CD4-positive, alpha-beta T cell (primary cell): Measurements from ENCODE around the gene KCNK4. TPM values are rescaled to one million over a fixed set of nuclear protein-coding genes. Genes with fewer than 3 reads are reported as not detected.
A peak's percentile ranks its signal among the peaks of the same experiment; 100 is the strongest.

Experiments
- ATAC-seq: fragments of 200-7000 bp; cut with Tn5 transposase; one replicate; pipeline ENCODE4 v1.10.0; 2022; ENCODE audit warnings: mild to moderate bottlenecking; ENCODE audit not compliant: poor library complexity
- CTCF ChIA-PET: fragments of 350-600 bp; sonication (Branson Sonifier 250); formaldehyde crosslinking; loops from one replicate; lab custom pipeline; 2021; ENCODE audit warnings: antibody characterized with exemption, inconsistent platforms; lab: Charles Lee
- POLR2A ChIA-PET: fragments of 350-600 bp; sonication (Branson Sonifier 250); formaldehyde crosslinking; loops from one replicate; lab custom pipeline; 2021; ENCODE audit warnings: antibody characterized with exemption, inconsistent platforms; lab: Charles Lee
- DNase-seq, 14 experiments: peaks; one replicate each; pipeline ENCODE4 v3.0.0-alpha.2; 2013 to 2020; ENCODE audit warnings: mixed read lengths in 2 of 14
- H3K27ac ChIP-seq, 2 donors: one replicate each; pipeline versions ENCODE4 v1.5.1 to v1.7.0; 2013; ENCODE audit warnings: low read length in 2 of 2, low read depth in 1 of 2, mild to moderate bottlenecking in 1 of 2
- H3K27me3 ChIP-seq, 2 experiments: 1 replicate in 1 of 2; 2 replicates in 1 of 2; pipeline versions ENCODE4 v1.6.1 to v1.7.0; 2013; ENCODE audit warnings: low read length in 2 of 2, control low read depth in 1 of 2, mild to moderate bottlenecking in 1 of 2, moderate library complexity in 1 of 2; ENCODE audit not compliant: insufficient read depth in 2 of 2, control insufficient read depth in 1 of 2
- H3K36me3 ChIP-seq: one replicate; pipeline ENCODE4 v1.6.1; 2013; ENCODE audit warnings: low read length, control low read depth; ENCODE audit not compliant: insufficient read depth
- H3K4me1 ChIP-seq: one replicate; pipeline ENCODE4 v1.6.1; 2013; ENCODE audit warnings: low read length, control low read depth; ENCODE audit not compliant: insufficient read depth
- H3K4me3 ChIP-seq: one replicate; pipeline ENCODE4 v1.5.1; 2013; ENCODE audit warnings: mild to moderate bottlenecking, low read length, moderate library complexity
- H3K9me3 ChIP-seq, 2 experiments: 1 replicate in 1 of 2; 2 replicates in 1 of 2; pipeline versions ENCODE4 v1.6.1 to v1.7.0; 2013; ENCODE audit warnings: low read length in 2 of 2, mild to moderate bottlenecking in 2 of 2, control low read depth in 1 of 2, moderate library complexity in 1 of 2; ENCODE audit not compliant: control insufficient read depth in 1 of 2, insufficient read depth in 1 of 2
- H3K27ac Mint-ChIP-seq: one replicate; pipeline ENCODE4 v1.8.0; 2020; ENCODE audit warnings: mixed read lengths
- H3K27me3 Mint-ChIP-seq: one replicate; pipeline ENCODE4 v1.8.0; 2021; ENCODE audit warnings: mixed read lengths
- H3K36me3 Mint-ChIP-seq: one replicate; pipeline ENCODE4 v1.8.0; 2021; ENCODE audit warnings: low read depth, mixed read lengths
- H3K4me1 Mint-ChIP-seq: one replicate; pipeline ENCODE4 v1.8.0; 2021; ENCODE audit warnings: low read depth, mixed read lengths
- H3K4me3 Mint-ChIP-seq: one replicate; pipeline ENCODE4 v1.8.0; 2020; ENCODE audit warnings: mild to moderate bottlenecking, mixed read lengths
- H3K9me3 Mint-ChIP-seq: one replicate; pipeline ENCODE4 v1.8.0; 2020; ENCODE audit warnings: mixed read lengths
- intact Hi-C, 2 experiments: fragments of 100-400 bp; cut with DNase I in 1 of 2; cut with micrococcal nuclease in 1 of 2; formaldehyde crosslinking; loops; one replicate each; pipeline versions ENCODE4 v1.15.1 to v1.9.0; 2023 to 2025; cut with DNase I, micrococcal nuclease
- total RNA-seq, 174 experiments: library from RNA in 2 of 174; stranded (reverse) in 2 of 174; gene quantifications; one replicate each; pipeline ENCODE4 v1.2.3 and lab custom pipeline; 2021 to 2026
- TF ChIP-seq, protein P1 (sequence below): fragments of 200-600 bp; IDR thresholded peaks from one replicate; pipeline ENCODE4 v1.8.0; 2022; ENCODE audit warnings: antibody characterized with exemption, mild to moderate bottlenecking

KCNK4 gene
- total RNA-seq, 2 experiments from 2014 or later, result 0.14 TPM; not detected in 1

DNA sequence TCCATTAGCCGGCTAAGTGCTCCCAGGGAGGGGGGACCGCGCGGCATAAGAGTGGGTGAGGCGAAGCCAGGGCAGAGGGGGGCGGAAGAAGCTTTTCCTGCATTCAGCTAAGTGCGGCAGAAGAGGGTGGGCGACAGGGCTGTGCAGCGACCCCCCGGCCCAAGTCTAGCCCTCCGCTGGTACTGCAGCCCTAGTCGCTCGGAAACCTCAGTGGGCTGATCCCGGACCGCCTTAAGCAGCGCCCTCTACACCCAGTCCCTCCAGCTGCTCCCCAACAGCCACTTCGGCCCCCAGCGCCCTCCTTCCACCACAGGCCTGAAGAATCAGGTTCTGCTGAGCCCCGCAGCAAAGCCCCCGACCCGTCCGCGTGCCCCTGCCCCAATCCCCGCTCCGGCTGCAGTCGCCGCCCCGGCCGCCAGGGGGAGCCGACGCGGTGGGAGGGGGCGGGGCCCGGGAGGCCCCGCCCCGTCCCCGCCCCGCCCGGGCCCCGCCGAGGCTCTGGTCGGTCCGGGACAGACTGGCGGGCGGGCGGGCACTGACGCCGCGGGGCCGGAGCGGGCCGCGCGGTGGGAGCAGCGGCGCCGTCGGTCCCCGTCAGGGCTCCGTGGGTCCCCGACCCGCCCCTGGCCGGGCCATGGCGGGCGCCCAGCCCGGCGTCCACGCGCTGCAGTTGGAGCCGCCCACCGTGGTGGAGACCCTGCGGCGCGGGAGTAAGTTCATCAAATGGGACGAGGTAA lies 39.9 kb upstream of the KCNK4 start, which contains the start of gene PLCB3:
Gene PLCB3, plus strand, starts transcription at position 515 of the 737 bp plus-strand sequence. Its CDS starts 120 bp downstream, at position 635.
- intact Hi-C loops, result loop anchor here (1.0 to 10.0 kb wide), 6 partner anchors 18 to 404 kb away; partner anchors contain the start of genes ESRRA (in 1 of the 2) and STIP1 (in 1 of the 2)
- POLR2A ChIA-PET, result interaction anchor here (0.8 to 4.5 kb wide), 8 partner anchors 10 to 45 kb away, joined by 3 to 35 read pairs (median 5); partner anchors contain the start of genes BAD, FERMT3, FKBP2 and NUDT22
- H3K4me3 ChIP-seq, result peak within 1 kb of the TSS; percentile 78
- H3K27me3 ChIP-seq, result no peaks in the 10 kb centered on the region
- ATAC-seq (peak; percentile 72), DNase-seq (peak in 13 of 14 experiments; percentile 39 to 82 (median 60))
- H3K9me3 ChIP-seq, result no peaks in the 10 kb centered on the region
- Mint-ChIP-seq H3K36me3 (no peaks in the 10 kb centered on the region), H3K27me3 (no peaks in the 10 kb centered on the region), H3K4me1 (peaks cover 25% of the 10 kb centered on the region), H3K4me3 (peak within 1 kb of the TSS; percentile 92), H3K27ac (no peak within 1 kb of the TSS), H3K9me3 (no peaks in the 10 kb centered on the region)
- CTCF ChIA-PET, result interaction anchor here (0.9 to 4.7 kb wide), 14 partner anchors 8 to 67 kb away, joined by 3 to 56 read pairs (median 5); partner anchors contain the start of genes CATSPERZ, ESRRA, FERMT3 and FKBP2
- no peak within 1 kb of the TSS for H3K27ac ChIP-seq
- TF ChIP-seq, protein P1, sequence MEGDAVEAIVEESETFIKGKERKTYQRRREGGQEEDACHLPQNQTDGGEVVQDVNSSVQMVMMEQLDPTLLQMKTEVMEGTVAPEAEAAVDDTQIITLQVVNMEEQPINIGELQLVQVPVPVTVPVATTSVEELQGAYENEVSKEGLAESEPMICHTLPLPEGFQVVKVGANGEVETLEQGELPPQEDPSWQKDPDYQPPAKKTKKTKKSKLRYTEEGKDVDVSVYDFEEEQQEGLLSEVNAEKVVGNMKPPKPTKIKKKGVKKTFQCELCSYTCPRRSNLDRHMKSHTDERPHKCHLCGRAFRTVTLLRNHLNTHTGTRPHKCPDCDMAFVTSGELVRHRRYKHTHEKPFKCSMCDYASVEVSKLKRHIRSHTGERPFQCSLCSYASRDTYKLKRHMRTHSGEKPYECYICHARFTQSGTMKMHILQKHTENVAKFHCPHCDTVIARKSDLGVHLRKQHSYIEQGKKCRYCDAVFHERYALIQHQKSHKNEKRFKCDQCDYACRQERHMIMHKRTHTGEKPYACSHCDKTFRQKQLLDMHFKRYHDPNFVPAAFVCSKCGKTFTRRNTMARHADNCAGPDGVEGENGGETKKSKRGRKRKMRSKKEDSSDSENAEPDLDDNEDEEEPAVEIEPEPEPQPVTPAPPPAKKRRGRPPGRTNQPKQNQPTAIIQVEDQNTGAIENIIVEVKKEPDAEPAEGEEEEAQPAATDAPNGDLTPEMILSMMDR, result peak; percentile 64
- peaks cover 44% of the 10 kb centered on the region for H3K4me1 ChIP-seq
- no peaks in the 10 kb centered on the region for H3K36me3 ChIP-seq

DNA sequence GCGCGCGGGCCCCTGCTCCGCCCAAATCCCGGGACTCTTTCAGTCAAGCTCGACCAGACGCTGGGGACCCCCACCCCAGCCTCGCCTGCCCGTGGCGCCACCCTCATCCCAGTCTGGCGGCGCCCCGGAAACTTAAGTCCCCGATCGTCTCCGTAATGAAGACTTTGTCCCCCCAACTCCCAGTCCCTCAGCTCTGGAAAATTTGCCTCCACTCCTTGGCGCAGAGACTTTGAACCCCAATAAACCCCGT lies 39.4 kb upstream of the KCNK4 start:
- peak overlapping the region; percentile 92 for H3K4me3 Mint-ChIP-seq
- TF ChIP-seq, protein P1, result no peak
- CTCF ChIA-PET, result interaction anchor here (0.9 to 4.7 kb wide), 14 partner anchors 9 to 66 kb away, joined by 3 to 56 read pairs (median 5); partner anchors contain the start of genes CATSPERZ, ESRRA, FERMT3 and FKBP2
- no peak overlapping the region for H3K27ac Mint-ChIP-seq
- H3K9me3 Mint-ChIP-seq, result no peaks in the 10 kb centered on the region
- DNase-seq (no peak), ATAC-seq (peak; percentile 7)
- peaks cover 3% of the 10 kb centered on the region for H3K36me3 ChIP-seq
- peaks cover 25% of the 10 kb centered on the region for H3K4me1 Mint-ChIP-seq
- H3K27ac ChIP-seq, result no peak overlapping the region
- peak overlapping the region; percentile 78 for H3K4me3 ChIP-seq
- POLR2A ChIA-PET, result interaction anchor here (0.7 to 4.5 kb wide), 7 partner anchors 11 to 493 kb away, joined by 3 to 35 read pairs (median 6); partner anchors contain the start of genes FERMT3, FKBP2, NUDT22 and TRPT1
- H3K27me3 ChIP-seq, result no peaks in the 10 kb centered on the region
- H3K9me3 ChIP-seq, result no peaks in the 10 kb centered on the region
- intact Hi-C loops, result loop anchor here (1.0 to 10.0 kb wide), 6 partner anchors 18 to 403 kb away; partner anchors contain the start of genes ESRRA (in 1 of the 2) and STIP1 (in 1 of the 2)
- no peaks in the 10 kb centered on the region for H3K27me3 Mint-ChIP-seq
- H3K36me3 Mint-ChIP-seq, result no peaks in the 10 kb centered on the region
- H3K4me1 ChIP-seq, result peaks cover 43% of the 10 kb centered on the region

DNA sequence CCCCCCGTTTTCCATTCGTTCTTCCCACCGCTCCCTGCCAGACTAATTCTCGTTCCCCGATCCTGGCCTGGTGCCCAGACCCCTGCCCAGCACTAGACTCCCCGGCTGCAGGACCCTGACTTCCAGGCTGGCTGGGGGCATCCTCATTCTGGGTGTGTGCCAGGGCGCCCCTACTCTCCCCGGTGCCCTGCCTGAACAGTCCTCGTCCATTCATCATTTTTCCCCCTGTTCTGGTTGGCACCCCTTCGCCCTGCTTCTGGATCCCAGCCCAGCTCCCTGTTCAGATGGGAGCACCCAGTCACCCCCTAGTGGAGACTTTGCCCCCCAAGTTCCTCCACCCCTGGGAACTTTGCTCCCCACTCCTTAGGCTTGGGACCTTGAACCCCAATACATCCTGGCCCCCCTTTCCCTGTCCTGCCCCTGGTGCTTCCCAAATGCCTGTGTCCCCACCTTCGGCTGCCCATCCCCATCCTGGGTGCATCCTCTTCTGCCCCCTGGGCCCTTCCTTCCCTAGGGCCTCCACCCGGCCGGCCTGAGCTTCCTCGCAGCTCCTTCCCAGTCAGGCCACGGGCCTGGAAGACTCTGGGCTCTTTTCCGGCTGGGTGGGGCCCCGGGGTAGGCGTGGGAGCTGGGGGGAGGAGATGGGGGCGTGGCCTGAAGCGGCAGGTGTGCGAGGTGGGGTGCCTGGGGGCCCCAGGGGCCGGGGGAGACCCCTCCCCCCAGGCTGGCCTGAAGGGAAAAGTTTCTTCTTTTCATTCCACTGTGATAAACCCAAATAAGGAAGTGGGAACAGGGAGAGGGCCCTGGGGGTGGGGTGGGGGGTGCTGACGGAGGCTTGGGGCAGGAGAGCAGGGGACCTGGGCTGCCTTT lies 38.9 kb upstream of the KCNK4 start:
- no peak overlapping the region for H3K27ac Mint-ChIP-seq
- Histone ChIP-seq H3K27ac (no peak overlapping the region), H3K4me3 (peak overlapping the region; percentile 78), H3K9me3 (no peaks in the 10 kb centered on the region), H3K27me3 (no peaks in the 10 kb centered on the region), H3K4me1 (peaks cover 38% of the 10 kb centered on the region), H3K36me3 (peaks cover 4% of the 10 kb centered on the region)
- peaks cover 20% of the 10 kb centered on the region for H3K4me1 Mint-ChIP-seq
- intact Hi-C loops, result loop anchor here (1.0 to 10.0 kb wide), 3 partner anchors 17 to 403 kb away; partner anchors contain the start of gene STIP1 (in 1 of the 2)
- ATAC-seq (no peak), DNase-seq (peak in 2 of 14 experiments; percentile 40 to 49)
- TF ChIP-seq, protein P1, result no peak
- no peaks in the 10 kb centered on the region for H3K9me3 Mint-ChIP-seq
- no peaks in the 10 kb centered on the region for H3K27me3 Mint-ChIP-seq
- H3K4me3 Mint-ChIP-seq, result peak overlapping the region; percentile 92
- ChIA-PET CTCF (interaction anchor here (0.9 to 4.7 kb wide), 14 partner anchors 9 to 66 kb away, joined by 3 to 56 read pairs (median 5); partner anchors contain the start of genes CATSPERZ, ESRRA, FERMT3 and FKBP2), POLR2A (interaction anchor here (0.7 to 4.5 kb wide), 7 partner anchors 11 to 493 kb away, joined by 3 to 35 read pairs (median 6); partner anchors contain the start of genes FERMT3, FKBP2, NUDT22 and TRPT1)
- H3K36me3 Mint-ChIP-seq, result no peaks in the 10 kb centered on the region
